A549 treated with ZK216348 at 1 μM for 4 hours (cell line): ENCODE data around the gene RNF208. TPM values are rescaled to one million over a fixed set of nuclear protein-coding genes. Genes with fewer than 3 reads are reported as not detected.

Experiments used
- total RNA-seq: library from RNA; stranded (reverse); fragments of 200-300 nt; extraction: Qiagen RNA extraction; gene quantifications from 5 replicates; pipeline ENCODE4 v1.2.3, GENCODE V29; 2022; ENCODE audit warnings: low read depth

The RNF208 gene
- total RNA-seq: 0.79 to 2.6 TPM (median 2.0 TPM) in 5 replicates

GRCh38 chr9:137222190-137223077 lies at the start of gene RNF208:
Gene RNF208 (minus strand): TSS chr9:137222240. CDS start chr9:137221212, 1,028 bp downstream.

GRCh38 chr9:137254624-137255447 lies 32.8 kb upstream of the RNF208 start, which contains the start of gene NELFB:
Gene NELFB (plus strand): TSS chr9:137255327.

GRCh38 chr9:137251194-137251461 lies 29.1 kb upstream of the RNF208 start, which contains the start of gene STPG3:
Gene STPG3 (plus strand): TSS chr9:137251286. CDS start chr9:137251287, 1 bp downstream.

GRCh38 chr9:137240841-137241489 lies 18.9 kb upstream of the RNF208 start, which contains the start of gene TUBB4B:
Gene TUBB4B (plus strand): TSS chr9:137241287. CDS start chr9:137241361, 74 bp downstream.

GRCh38 chr9:137230705-137231371 lies 8.8 kb upstream of the RNF208 start, which contains the start of gene SLC34A3:
Gene SLC34A3 (plus strand): TSS chr9:137230901. CDS start chr9:137231703, 802 bp downstream.

GRCh38 chr9:137227054-137227852 lies 5.2 kb upstream of the RNF208 start, which contains the start of gene RNF224:
Gene RNF224 (plus strand): TSS chr9:137227502. CDS start chr9:137228336, 834 bp downstream.

GRCh38 chr9:137224830-137225694 lies 3.0 kb upstream of the RNF208 start, which contains the start of gene CYSRT1:
Gene CYSRT1 (plus strand): TSS chr9:137225174. CDS start chr9:137225622, 448 bp downstream.

GRCh38 chr9:137205126-137206069 lies 16.6 kb downstream of the RNF208 start, which contains the start of the genes NDOR1 and TMEM203:
Gene NDOR1 (plus strand): TSS chr9:137205700. CDS start chr9:137205778, 78 bp downstream.
Gene TMEM203 (minus strand): TSS chr9:137205648. CDS start chr9:137205414, 234 bp downstream.

GRCh38 chr9:137200311-137201204 lies 21.5 kb downstream of the RNF208 start, which contains the start of gene TPRN:
Gene TPRN (minus strand): TSS chr9:137200741. CDS start chr9:137200711, 30 bp downstream.

GRCh38 chr9:137188490-137189296 lies 33.3 kb downstream of the RNF208 start, which contains the start of the genes ANAPC2 and SSNA1:
Gene ANAPC2 (minus strand): TSS chr9:137188560. CDS start chr9:137188532, 28 bp downstream.
Gene SSNA1 (plus strand): TSS chr9:137188676. CDS start chr9:137188727, 51 bp downstream.

Other genes with a start within 250 kb of the RNF208 start
- 0.33 to 0.56 TPM (median 0.45 TPM) in 4 of 5 replicates, not detected in the other for gene PTGDS, start 244.7 kb downstream of the RNF208 start, total RNA-seq
- 0.08 to 0.18 TPM (median 0.12 TPM) in 3 of 5 replicates, not detected in the others for gene LCNL1, start 239.2 kb downstream of the RNF208 start, total RNA-seq
- gene PAXX, start 229.8 kb downstream of the RNF208 start, total RNA-seq: 37.9 to 83.8 TPM (median 71.5 TPM) in 5 replicates
- gene CLIC3, start 225.7 kb downstream of the RNF208 start, total RNA-seq: 2.2 to 4.2 TPM (median 3.7 TPM) in 5 replicates
- 12.6 to 32.5 TPM (median 25.5 TPM) in 5 replicates for gene ABCA2, start 194.0 kb downstream of the RNF208 start, total RNA-seq
- gene FUT7, start 190.2 kb downstream of the RNF208 start, total RNA-seq: 0.07 TPM in 1 of 5 replicates, not detected in the others
- gene NPDC1, start 176.1 kb downstream of the RNF208 start, total RNA-seq: 26.4 to 93.7 TPM (median 81.5 TPM) in 5 replicates
- gene ENTPD2, start 168.2 kb downstream of the RNF208 start, total RNA-seq: 1.0 to 2.3 TPM (median 1.5 TPM) in 5 replicates
- gene SAPCD2, start 151.7 kb downstream of the RNF208 start, total RNA-seq: 12.1 to 27.8 TPM (median 24.6 TPM) in 5 replicates
- gene UAP1L1, start 144.7 kb downstream of the RNF208 start, total RNA-seq: 9.0 to 14.6 TPM (median 11.9 TPM) in 5 replicates
- 33.8 to 56.7 TPM (median 50.2 TPM) in 5 replicates for gene MAN1B1, start 135.3 kb downstream of the RNF208 start, total RNA-seq
- 52.8 to 134 TPM (median 106 TPM) in 5 replicates for gene DPP7, start 107.5 kb downstream of the RNF208 start, total RNA-seq
- gene GRIN1, start 83.1 kb downstream of the RNF208 start, total RNA-seq: 0.14 to 0.76 TPM (median 0.27 TPM) in 5 replicates
- 0.39 to 2.0 TPM (median 1.6 TPM) in 5 replicates for gene LRRC26, start 52.2 kb downstream of the RNF208 start, total RNA-seq
- gene TMEM210, start 50.2 kb downstream of the RNF208 start, total RNA-seq: not detected in 5 replicates
- gene ANAPC2, start 33.7 kb downstream of the RNF208 start, total RNA-seq: 19.0 to 41.0 TPM (median 34.9 TPM) in 5 replicates
- 85.9 to 156 TPM (median 148 TPM) in 5 replicates for gene SSNA1, start 33.6 kb downstream of the RNF208 start, total RNA-seq
- 5.5 to 10.4 TPM (median 10.2 TPM) in 5 replicates for gene TPRN, start 21.5 kb downstream of the RNF208 start, total RNA-seq
- gene TMEM203, start 16.6 kb downstream of the RNF208 start, total RNA-seq: 29.5 to 49.4 TPM (median 47.9 TPM) in 5 replicates
- gene NDOR1, start 16.5 kb downstream of the RNF208 start, total RNA-seq: 7.4 to 20.8 TPM (median 16.2 TPM) in 5 replicates
- gene CYSRT1, start 2.9 kb upstream of the RNF208 start, total RNA-seq: 2.8 to 5.4 TPM (median 4.2 TPM) in 5 replicates
- gene RNF224, start 5.3 kb upstream of the RNF208 start, total RNA-seq: 0.13 to 0.58 TPM (median 0.39 TPM) in 4 of 5 replicates, not detected in the other
- gene SLC34A3, start 8.7 kb upstream of the RNF208 start, total RNA-seq: 0.13 to 0.19 TPM in 2 of 5 replicates, not detected in the others
- gene TUBB4B, start 19.0 kb upstream of the RNF208 start, total RNA-seq: 522 to 871 TPM (median 814 TPM) in 5 replicates
- gene STPG3, start 29.0 kb upstream of the RNF208 start, total RNA-seq: not detected in 5 replicates
- gene NELFB, start 33.1 kb upstream of the RNF208 start, total RNA-seq: 36.5 to 63.8 TPM (median 58.5 TPM) in 5 replicates
- 13.6 to 33.0 TPM (median 30.5 TPM) in 5 replicates for gene TOR4A, start 55.5 kb upstream of the RNF208 start, total RNA-seq
- 1.9 to 7.2 TPM (median 5.6 TPM) in 5 replicates for gene NRARP, start 80.0 kb upstream of the RNF208 start, total RNA-seq
- 2.5 to 6.8 TPM (median 6.4 TPM) in 5 replicates for gene EXD3, start 200.9 kb upstream of the RNF208 start, total RNA-seq
- 0.53 to 2.1 TPM (median 1.9 TPM) in 5 replicates for gene NOXA1, start 201.2 kb upstream of the RNF208 start, total RNA-seq
- gene ENTPD8, start 219.1 kb upstream of the RNF208 start, total RNA-seq: 0.18 to 0.29 TPM (median 0.19 TPM) in 5 replicates
- 28.4 to 48.9 TPM (median 43.2 TPM) in 5 replicates for gene NSMF, start 237.1 kb upstream of the RNF208 start, total RNA-seq